Femur (tissue), 1 donor: Measurements from ENCODE around the gene FAM227B.
"Not testable (repeated sequence)": the region's sequence is repeated elsewhere in the genome, so short reads cannot be mapped to it uniquely, and the experiment has no call there.

Source experiments
- DNase-seq: peaks from one replicate; pipeline ENCODE4 v3.0.0-alpha.2; 2017

The FAM227B gene

DNA sequence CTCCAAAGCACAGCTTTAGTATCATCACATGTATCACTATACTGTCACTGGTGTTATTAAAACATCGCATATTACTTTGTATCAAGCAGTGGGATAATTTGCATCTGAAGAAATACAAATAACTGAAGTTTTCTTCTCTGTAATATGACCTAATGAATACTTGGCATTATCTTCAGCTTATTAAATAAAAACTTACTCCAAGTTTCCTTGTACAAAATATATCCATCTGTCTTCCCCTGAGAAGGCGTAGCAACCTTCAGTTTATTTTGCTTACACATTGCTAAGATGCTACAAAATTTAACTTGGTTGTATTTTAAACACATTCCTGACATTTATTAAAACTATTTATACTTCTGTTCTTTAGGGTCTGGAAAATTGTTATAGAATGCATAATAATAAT is 183.9 kb downstream of the FAM227B start:
- no peak for DNase-seq

DNA sequence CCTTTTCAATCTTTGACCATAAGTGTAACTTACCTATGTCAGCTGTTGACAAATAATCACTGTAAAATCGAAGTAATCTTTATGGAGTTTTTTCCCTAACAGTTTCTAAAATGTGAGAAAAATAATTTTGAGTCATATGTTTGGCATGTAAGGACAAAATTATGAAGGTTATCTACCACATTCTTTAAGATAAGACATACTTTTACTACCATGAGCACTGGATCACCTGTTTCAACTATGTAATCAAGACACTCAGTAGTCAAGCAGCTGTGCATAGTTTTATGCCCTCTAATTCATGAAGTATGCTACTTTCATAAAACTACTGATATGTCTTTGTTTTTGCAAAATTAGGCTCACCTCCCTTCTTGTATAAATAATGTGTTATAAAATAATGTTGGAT is 185.4 kb downstream of the FAM227B start:
- no peak for DNase-seq

DNA sequence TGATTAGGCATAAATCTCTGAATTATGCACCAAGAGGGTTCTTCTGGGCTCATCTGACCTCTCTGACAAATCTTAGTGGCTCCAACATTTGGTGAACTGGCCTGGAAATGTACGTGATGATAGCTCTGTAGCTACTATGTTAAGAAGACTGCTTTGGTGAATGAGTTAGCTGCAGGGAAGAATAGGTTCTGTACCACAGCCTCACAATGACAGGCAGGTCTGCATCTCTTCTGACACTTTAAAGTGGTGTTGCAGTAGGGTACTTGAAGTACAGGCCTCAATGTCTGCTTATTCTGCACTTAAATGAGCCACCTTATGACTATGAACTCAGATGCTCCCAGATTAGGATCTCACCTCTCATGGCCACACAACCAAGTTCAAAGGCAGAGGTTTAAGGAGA is 190.6 kb downstream of the FAM227B start:
- DNase-seq, result no peak

DNA sequence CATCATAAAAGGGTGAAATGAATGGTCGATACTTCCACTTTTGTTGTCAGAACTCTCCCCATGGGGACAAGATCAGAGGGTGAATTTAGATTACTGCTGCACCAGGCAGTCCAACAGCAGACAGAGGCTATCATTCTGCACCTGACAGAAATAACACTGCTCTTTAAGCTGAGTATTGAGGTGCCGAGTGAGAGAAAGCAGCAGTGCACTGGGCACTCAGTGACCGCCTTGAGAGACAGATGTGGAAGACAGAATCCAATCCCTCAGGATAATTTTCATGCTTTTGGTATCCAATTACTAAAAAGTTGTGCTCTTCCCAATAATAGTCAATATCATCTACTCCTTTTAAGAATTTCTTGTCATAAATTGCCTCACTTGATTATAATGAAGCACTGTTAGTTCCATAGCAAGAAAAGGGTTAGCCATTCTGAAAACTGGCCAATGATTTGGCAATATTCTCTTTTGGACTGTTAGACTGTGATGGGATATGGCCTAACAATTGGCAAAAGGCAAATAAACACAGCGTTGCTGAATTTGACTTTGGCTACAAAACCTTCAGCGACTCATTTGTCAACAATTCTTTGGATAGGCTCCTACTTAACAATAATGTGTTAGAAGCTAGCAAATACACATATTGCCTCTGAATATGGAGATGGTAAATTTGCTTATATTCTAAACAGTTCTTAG is 192.1 kb downstream of the FAM227B start:
- DNase-seq, result no peak

DNA sequence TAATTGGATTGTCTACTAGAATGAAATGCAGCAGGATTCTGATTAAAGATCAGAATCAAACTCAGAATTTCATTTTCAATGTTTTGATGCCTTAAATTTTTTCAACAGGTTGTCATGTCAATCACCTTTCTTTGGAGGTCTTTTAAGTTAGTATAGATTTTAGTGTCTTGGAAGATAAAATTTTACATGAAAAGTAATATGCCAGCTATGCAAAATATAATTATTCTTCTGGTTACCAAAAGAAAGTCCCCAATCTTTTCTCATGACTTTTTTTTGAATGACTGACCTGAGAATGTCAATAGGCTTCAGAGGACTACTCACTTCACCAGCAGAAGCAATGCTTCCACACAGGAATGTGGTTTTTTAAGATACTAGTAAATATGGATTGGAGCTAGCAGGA is 193.2 kb downstream of the FAM227B start:
- DNase-seq, result no peak

DNA sequence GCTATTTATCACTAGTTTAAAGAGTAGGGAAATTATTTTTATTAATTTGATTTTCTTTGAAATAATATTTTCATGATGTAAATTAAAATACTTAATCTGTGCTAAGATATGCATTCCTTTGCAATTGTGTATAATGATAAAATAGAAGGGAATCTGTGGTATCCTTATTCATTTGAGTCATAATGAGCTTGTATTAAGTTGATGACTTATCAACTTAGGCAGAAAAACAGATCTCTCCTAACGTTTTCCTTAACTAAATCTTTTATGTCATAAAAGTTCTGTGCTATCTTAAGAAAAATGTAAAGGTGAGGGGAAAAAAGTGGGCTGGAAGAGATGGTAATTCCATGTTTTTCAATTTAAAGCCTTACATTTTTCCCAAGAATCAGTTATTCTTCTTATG is 195.7 kb downstream of the FAM227B start:
- no peak for DNase-seq

DNA sequence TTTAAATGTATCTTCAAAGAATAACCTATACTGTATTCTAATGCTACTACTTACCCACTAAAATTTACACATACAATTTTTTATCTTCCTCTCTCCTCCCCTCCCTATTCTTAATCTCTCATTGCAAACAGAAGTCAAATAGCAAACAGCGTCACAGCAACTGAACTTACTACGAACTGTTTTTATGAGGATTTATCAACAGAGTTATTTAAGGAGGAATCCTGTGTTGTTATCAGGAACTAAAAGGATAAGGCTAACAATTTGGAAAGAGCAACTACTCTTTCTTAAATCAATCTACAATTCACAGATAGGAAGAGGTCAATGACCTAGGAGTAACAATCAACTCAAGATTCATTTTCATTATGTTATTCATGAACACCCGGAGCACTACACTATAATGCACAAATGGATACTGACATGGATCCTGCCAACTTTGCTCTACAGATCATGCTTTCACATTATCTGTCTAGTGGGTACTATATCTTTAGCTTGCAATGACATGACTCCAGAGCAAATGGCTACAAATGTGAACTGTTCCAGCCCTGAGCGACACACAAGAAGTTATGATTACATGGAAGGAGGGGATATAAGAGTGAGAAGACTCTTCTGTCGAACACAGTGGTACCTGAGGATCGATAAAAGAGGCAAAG is 196.6 kb downstream of the FAM227B start:
- DNase-seq, result no peak

DNA sequence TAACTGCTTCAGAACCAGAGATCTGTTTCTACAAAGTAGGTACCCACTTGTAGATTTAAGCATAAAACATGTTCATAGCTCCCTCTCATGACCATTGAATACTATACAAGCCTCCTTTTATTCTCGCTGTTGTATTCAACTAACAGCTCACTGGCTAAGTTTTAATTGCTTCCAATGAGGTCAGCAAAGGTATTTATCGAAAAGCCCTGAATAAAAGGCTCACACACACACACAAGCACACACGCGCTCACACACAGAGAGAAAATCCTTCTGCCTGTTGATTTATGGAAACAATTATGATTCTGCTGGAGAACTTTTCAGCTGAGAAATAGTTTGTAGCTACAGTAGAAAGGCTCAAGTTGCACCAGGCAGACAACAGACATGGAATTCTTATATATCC is 197.6 kb downstream of the FAM227B start, which contains the start of gene FGF7:
TSS of gene FGF7 (plus strand) at position 222 of the 400 bp plus-strand sequence. CDS start 1,056 bp downstream, outside the sequence.
- DNase-seq, result peak; percentile 46

DNA sequence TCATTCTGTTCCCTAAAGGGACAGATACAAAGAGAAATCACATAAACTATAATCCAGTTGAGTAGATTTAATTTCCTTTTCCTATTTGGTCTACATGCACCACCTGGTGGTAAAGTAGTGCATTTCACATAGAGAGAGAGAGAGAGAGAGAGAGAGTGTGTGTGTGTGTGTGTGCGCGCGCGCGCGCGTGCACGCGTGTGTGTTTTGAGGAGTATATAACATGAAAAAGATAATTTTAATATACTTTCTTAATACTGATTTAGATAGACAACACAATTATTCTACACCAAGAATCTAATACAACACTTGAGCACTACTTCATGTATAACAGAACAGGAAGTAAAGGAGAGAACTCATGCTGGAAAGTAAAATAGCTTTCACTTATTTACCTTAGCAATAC is 198.6 kb downstream of the FAM227B start:
- peak; percentile 49 for DNase-seq

DNA sequence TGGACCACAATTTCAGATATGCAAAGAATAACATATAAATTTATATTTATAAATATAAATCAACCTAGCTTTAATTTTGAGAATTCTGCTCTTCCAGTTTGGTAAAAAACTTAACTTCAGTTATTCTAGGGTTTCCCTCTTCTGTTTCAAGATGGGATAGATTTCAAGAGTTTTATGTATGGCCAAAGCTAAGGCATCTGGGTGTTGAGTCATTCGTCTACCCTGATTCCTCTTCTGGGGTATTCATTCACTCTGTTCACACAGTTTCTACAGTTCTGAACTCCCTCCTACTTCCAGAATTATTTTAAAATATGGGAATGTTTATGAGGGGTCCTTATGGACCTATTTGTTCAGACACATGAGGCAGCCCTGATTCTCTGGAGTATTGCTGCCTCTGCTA is 201.8 kb downstream of the FAM227B start:
- no peak for DNase-seq

DNA sequence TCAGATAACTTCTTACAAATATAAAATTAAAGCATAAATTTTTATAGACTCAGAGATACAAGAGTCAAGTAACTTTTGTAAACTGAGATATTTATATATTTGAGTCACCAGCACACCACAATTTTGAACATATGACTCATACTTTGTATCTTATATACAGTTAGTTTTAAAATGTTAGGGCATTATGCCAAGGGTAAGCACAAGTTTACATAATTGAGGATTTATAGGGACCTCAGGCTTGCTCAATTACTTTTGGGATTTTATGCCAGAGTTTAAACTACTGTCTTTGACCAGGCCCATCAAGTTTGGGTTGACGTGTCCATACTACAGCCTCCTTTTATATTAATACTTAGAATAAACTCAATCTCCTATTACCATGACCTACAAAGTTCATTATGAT is 205.0 kb downstream of the FAM227B start:
- no peak for DNase-seq

DNA sequence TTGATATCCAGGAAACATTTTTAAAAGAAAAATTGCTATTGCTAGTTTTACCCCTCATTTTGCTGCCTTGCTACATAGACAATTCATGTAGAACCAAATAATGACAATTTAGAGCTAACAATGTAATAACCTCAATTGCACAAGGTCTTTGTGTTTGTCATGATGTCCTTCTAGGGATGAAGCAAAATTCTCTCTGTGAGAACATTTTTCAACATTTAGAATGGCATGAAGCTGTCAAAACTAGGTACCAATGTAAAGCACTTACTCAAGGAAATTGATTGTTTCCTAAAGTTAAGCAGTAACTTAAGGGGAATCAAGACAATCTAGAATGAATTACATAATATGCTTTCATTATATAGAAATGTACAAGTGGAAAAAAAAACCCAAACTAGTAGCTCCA is 205.5 kb downstream of the FAM227B start:
- DNase-seq, result no peak

DNA sequence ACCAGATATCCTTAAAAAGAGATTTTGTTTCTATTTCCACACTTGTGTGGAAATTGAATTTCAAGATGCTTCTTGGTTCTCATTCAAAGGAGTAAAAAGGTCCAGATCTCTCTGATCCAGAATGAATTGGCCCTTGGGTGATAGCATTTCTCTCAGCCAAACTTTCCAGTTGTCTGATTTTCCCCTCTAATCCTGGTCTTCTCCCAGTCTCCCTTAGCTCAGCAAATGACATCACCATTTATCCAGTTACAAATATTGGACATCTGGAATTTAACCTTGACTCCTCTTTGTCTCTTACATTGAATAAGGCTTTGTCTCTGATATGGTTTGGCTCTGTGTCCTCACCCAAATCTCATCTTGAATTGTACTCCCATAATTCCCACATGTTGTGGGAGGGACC is 207.8 kb downstream of the FAM227B start:
- no peak for DNase-seq

DNA sequence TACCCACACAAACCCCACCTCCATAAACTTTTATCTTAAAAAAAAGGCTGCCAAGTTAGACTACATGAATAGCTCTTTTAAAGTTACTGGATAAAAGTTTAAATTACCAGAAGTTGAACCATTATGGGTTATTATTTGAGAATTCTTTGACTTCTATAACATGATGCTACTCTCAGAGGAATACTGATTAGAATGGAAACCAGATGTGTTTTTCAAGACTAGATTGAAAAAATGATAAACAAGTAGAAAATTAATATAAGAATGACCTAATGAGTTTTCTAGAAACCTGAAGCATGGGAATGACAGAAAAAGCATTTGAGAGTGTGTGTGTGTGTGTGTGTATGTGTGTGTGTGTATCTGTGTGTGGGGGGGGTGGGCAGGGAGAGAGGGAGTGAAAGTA is 210.0 kb downstream of the FAM227B start:
- no peak for DNase-seq

DNA sequence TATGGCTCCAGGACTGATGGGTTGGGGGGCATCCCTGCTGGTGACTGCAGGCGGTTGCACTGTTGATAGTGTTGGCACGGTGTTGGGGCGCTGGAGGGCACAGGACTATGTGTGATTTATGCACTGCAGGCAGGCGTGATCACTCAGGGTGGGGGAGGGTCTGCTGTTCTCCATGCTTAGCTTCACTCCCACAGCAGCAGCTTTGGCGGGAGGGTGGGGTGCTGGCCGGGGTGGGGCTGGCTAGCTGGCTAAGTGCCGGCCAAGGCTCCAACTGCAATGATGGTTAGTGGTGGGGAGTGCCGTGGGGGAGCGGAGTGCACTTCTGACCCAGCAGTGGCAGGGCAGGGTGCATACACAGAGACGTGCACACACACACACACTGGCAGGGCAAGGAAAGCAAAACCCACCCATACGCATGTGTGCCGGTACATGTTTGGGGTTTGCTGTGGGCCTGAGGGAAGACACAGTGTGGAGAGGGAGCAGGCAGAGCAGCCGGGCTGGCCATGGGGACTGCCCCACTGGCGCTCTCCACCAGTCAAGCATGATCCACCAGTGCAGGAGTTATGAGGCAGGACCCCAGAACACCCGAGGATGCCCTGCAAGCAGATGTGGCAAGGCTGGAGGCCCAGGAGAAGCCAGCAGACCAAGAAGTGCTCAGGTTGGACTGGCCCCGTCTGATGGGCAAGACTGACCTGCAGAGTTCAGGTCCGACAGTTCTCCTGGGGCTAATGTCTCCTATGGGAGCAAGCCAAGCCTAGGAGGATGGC is 214.1 kb downstream of the FAM227B start:
- DNase-seq, result no peak

DNA sequence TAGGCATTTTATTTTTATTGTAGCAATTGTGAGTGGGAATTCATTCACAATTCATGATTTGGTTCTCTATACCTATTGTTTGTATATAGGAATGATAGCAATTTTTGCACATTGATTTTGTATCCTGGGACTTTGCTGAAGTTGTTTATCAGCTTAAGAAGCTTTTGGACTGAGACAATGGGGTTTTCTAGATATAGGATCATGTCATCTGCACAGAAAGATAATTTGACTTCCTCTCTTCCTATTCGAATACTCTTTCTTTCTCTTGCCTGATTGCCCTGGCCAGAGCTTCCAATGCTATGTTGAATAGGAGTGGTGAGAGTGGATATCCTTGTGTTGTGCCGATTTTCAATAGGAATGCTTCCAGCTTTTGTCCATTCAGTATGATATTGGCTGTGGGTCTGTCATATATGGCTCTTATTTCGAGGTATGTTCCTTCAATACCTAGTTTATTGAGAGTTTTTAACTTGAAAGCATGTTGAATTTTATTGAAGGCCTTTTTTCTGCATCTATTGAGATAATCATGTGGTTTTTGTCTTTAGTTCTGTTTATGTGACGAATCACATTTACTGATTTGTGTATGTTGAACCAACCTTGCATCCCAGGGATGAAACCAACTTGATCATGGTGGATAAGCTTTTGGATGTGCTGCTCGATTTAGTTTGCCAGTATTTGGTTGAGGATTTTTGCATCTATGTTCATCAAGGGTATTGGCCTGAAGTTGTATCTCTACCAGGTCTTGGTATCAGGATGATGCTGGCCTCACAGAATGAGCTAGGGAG is 217.9 kb downstream of the FAM227B start:
- not testable (repeated sequence) for DNase-seq

DNA sequence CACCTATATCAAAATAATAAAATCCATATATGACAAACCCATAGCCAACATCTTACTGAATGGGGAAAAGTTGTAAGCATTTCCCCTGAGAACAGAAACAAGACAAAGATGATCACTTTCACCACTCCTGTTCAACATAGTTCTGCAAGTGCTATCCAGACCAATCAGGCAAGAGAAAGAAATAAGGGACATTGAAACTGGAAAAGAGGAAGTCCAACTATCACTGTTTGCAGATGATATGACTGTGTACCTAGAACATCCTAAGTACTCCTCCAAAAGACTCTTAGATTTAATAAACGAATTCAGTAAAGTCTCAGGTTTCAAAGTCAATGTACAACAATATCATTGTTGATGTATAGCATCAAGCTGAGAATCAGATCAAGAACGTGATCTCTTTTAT is 233.1 kb downstream of the FAM227B start:
- DNase-seq, result no peak

DNA sequence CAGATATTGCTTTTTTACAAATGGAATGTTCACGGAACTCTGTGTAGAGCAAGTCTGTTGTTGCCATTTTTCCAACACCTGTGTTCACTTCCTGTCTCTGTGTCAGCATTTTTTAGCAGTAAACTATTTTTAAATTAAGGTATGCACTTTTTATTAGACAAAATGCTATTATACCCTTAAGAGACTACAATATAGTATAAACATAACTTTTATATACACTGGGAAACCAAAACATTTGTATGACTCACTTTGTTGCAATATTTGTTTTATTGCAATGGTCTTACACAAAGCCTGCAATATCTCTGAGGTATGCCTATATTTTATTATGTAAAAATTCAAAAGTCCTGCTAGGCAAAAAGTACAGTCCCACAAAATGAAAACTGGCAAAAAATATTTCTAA is 237.4 kb downstream of the FAM227B start:
- no peak for DNase-seq

DNA sequence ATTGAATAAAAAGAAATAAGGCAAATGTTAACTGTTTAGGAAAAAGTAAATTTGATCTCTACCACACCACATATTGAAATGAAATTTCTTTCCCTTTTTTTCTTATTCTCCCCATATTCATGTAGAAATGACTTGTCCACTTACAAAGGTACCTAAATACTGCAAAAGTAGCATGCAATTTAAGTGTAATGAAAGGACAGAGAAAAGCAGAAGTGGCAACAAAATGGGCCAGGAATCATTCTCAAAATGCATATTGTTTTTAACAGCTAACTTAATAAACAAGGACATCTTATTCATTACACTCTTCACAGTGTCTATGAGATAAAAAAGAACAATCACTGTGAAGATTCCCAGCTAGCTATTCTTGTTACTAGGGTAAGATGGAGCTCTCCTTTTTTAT is 238.2 kb downstream of the FAM227B start:
- DNase-seq, result no peak

DNA sequence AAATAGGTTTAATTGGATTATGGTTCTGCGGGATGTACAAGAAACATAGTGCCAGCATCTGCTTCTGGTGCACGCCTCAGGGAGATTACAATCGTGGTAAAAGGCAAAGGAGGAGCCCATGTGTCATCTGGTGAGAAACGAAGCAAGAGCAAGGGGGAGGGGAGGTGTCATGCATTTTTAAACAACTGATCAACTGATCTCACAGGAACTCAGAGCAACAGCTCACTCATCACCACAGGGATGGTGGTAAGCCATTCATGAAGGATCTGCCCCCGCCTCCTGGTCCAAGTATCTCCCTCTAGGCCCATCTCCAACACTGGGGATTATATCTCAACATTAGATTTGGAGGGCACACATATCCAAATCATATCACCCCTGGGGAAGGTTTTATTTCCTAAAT is 239.7 kb downstream of the FAM227B start:
- no peak for DNase-seq

DNA sequence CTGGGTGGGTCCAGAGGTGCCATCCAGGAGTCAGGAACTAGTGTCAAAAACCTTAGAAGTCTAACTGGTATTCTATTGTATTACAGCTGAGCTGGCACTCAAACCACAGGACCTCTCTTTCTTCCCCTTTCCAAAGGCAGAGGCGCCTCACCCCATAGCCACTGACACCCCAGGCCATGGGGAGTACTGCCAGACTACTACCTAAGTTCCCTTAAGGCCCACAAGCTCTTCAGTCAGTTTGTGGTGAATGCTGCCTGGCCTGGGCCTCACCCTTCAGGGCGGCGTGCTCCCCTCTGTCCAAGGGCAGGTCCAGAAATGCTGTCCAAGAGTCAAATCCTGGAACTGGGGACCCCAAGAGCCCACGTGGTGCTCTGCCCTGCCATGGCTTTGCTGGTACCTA is 240.6 kb downstream of the FAM227B start:
- no peak for DNase-seq

DNA sequence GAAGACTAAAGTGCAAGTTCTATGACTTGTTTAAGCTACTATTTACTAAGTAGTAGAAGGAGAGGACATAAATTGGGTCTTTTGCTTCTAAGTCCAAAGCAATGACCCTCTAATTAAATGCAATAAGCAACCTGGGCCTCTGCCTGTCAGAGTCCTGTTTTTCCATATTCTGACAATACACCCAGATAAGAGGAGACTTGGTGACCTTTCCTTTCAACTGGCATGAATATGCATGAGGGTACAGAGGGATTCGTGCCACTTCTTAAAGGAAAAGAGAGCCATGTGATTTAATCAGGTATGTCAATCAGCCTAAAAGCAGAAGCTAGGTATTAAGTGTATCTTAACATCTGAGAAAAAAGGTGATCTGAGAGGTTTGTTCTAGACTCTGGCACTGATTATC is 248.3 kb downstream of the FAM227B start:
- DNase-seq, result no peak

DNA sequence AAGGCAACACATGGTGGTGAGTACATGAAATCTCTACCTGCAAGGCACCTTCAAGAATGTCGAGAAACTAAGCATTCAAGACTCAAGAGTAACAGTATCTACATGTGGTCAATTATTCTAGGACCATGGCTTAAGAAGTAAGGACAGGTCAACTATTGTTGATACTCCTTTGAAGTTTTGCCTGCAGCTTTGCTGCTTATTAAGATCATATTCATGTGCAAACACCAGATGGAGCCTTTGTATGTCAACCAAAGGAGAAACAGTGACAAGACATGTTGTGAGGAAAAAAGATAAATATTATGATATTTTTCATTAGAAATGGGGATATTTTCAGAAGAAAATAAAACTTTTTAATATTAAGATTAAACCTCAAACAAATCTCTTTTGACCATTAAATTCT is 249.8 kb downstream of the FAM227B start:
- no peak for DNase-seq
